Thyroid gland (tissue), 4 donors: ENCODE data around the gene SPEG.

Experiments
- CTCF ChIP-seq, 6 experiments: fragments of 200-600 bp in 3 of 6; fragments of 450-650 bp in 3 of 6; sonication (generic) in 3 of 6; IDR thresholded peaks; one replicate each; pipeline ENCODE4 v1.5.1; 2016 to 2019; ENCODE audit warnings: antibody characterized with exemption in 6 of 6, mild to moderate bottlenecking in 2 of 6, inconsistent platforms in 1 of 6, moderate library complexity in 1 of 6
- POLR2A ChIP-seq, 2 donors: fragments of 450-650 bp; IDR thresholded peaks; one replicate each; pipeline ENCODE4 v1.6.1; 2017; ENCODE audit warnings: antibody characterized with exemption in 2 of 2, mild to moderate bottlenecking in 2 of 2, moderate library complexity in 1 of 2

- no peak for TF ChIP-seq CTCF (IDR thresholded peaks at IDR 0.05)
- TF ChIP-seq POLR2A (IDR thresholded peaks at IDR 0.05), result no peak
Measured at GRCh38 chr2:219460424-219460926, 25.8 kb downstream of the SPEG start.
